GM19193 (cell line): Measurements from ENCODE around the gene CLEC1B.

ENCODE experiments used
- POLR2A ChIP-seq: IDR thresholded peaks from 4 replicates; pipeline ENCODE4 v1.6.1; 2011; ENCODE audit not compliant: insufficient read depth, insufficient read length; ENCODE audit errors: extremely low read depth

The CLEC1B gene

GRCh38 chr12:10001171-10001776, 2.4 kb upstream of the CLEC1B start:
- no peak for TF ChIP-seq POLR2A

DNA sequence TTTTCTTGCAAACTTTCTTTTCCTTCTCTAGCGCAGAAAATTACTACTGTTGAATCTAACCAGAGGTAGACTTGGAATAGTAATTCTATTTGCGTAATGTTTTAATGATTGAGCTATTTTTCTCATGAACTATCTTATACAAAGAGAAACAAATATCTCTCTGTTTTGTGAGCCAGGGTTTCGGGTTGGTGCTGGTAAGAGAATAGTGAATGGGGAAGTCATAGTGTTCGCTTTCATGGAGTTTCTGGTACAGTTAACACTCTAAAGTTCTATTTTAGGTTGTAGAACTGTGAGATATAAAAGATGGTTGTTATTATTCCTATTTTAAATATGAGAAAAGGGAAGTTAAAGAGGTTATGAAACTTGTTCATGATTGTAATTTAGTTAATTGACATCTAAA, 6.6 kb downstream of the CLEC1B start:
- no peak for TF ChIP-seq POLR2A

DNA sequence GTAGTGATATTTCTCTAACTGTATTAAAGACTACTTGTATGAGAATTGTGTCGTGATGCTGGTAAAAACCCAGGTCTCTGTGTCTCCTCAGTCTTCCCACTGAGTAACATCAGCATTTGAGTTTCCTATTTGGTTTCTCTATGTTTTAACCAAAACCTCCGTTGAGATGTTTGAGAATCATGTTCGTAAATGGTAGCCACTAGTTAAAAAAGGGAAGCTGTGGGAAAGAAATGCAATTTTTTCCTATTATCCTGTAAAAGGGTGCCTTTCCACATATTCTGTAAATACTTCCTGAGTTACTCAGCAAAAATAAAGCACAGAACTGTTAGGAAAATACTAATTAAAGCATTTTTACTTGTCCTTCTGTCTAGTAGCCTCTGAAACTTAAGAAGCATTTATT, 7.0 kb downstream of the CLEC1B start:
- TF ChIP-seq POLR2A, result no peak

- no peak for TF ChIP-seq POLR2A
These were observed 18.8 kb downstream of the CLEC1B start for GRCh38 chr12:9980126-9980525.

DNA sequence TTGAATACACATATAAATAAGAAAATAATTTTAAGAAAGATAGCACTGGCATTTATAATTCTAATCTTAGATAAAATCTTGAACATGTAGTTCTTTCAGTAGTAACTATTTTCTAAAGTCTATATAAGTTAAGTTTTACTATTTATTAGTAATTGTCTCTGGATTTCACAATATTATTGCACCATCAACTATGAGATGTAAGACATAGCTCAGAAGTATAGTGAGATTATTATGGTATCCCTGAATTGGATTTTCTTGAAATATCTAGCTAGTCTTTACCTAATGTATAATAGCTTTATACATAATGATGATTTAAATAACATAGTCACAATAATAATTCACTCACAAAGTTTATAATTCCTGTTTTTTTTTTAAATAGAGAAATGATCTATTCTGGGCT, 21.0 kb downstream of the CLEC1B start:
- no peak for TF ChIP-seq POLR2A

- no peak for TF ChIP-seq POLR2A
These were observed 23.3 kb downstream of the CLEC1B start for GRCh38 chr12:9975614-9976013.

- no peak for TF ChIP-seq POLR2A
These were observed 25.0 kb downstream of the CLEC1B start for GRCh38 chr12:9973949-9974348.

- TF ChIP-seq POLR2A, result no peak
These were observed 27.7 kb downstream of the CLEC1B start, which contains the start of gene CLEC12A for GRCh38 chr12:9971181-9971580. Gene CLEC12A, plus strand, starts transcription at chr12:9971409. Its CDS starts 188 bp downstream, at chr12:9971597.

- no peak for TF ChIP-seq POLR2A
These were observed 29.2 kb downstream of the CLEC1B start for GRCh38 chr12:9969673-9970072.

DNA sequence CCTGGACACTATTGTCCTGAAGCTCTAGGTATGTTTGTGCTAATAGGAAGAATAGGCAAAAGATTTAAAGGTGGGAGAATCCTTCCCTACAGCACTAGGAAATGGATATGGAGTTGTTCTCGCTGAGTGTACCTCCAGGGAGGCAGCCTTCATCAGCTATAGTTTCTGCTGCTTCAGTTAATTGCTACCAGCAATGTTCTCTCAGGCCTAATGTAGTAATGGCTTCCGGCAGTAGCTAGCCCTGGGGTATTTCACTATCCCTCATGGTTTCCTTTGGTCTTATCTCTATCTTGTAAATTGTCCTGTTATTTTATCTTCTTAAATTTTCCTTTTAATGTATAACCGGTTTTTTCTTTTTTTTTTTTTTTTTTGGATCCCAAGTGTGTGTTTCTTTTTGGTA, 37.0 kb downstream of the CLEC1B start:
- no peak for TF ChIP-seq POLR2A

- TF ChIP-seq POLR2A, result no peak
These were observed 37.8 kb downstream of the CLEC1B start for GRCh38 chr12:9961106-9961505.

DNA sequence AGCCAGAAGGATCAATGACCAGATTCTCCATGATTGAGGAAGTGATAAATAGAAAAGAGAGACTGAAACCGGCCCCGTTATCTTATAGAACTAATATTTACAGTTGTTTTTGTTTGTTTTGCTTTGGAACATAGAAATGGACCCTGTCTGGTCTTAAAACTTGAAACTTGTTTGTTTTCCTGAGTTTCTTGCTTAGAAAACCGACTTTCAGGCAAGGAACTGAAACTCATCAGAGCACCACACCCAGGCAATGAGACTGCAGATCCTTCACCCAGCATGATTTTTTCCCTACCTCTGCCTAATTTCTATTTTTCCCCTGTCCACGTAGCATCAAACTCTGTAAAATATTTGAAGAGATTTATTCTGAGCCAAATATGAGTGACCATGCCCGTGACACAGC, 38.3 kb downstream of the CLEC1B start:
- no peak for TF ChIP-seq POLR2A

DNA sequence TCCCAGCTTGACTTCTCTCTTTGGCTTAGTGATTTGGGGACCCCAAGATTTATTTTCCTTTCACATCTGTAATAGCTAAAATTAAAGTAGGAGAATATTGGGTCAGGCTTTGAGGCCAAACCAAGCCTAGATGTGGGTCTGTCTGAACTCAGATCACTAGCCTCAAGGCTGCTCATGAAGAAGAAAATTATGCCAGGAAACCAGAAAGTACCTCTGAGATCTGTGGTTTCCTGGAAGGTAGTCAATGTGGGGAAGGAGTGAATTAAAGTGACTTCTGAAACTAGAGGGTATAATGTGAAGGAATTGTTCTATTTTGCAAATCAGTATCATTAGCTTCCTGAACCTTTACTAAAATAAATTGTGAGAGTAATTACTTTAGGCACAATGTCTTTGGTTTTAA, 41.1 kb downstream of the CLEC1B start:
- TF ChIP-seq POLR2A, result no peak

DNA sequence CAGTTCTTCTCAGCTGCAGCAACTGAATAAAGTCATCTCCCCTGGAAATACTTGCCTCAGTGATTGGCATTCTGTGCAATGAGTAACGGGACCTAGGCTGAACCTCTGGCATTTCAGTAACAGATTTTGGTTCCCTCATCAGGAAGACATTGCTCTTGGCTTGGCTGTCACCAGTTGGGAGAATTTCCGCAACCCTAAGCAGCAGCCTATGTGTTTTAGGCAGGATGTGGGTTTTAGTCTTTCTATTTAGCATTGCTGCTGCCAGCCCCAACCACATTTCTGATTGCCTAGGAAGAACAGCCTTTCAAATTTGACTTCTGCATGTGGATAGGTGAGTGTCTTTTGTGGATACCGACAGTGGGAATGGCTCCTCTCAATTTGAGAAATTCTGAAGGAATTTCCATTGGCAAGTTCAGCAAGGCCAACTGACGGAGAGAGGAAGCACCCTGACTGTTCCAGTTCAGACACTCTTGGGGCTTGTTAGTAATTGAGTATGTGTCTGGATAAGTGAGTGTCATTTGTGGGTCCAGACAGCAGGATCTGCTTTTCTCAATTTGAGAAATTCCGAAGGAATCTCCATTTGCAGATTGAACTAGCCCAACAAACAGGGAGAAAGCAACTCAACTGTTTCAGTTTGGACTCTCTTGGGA, 47.8 kb downstream of the CLEC1B start:
- TF ChIP-seq POLR2A, result no peak

DNA sequence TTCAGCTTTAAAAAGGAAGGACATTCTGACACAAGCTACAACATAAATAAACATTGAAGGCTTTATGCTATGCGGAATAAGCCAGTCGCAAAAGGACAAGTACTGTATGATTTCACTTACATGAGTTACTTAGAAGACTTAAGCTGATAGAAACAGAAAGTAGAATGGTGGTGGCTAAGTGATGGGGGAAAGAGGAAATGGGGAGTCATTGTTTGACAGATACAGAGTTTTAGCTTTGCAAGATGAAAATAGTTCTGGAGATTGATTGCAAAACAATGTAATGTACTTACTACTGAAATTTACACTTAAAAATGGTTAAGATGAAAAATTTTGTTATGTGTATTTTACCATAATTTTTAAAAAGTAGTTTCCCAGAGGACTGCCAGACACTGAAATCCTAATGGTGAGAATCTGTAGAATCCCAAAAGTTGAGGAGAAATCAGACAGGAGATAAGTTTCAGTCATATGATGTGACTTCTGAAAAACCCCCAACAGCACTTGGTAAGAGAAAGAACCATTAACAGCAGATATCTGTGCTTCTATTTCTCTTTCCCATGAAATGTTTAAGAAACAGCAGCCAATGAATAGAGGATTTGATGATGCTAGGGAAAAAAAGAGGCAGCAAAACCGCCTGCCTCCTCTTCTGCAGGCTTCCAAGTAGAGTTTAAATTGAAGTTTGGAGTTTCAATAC, 50.2 kb downstream of the CLEC1B start:
- TF ChIP-seq POLR2A, result no peak

DNA sequence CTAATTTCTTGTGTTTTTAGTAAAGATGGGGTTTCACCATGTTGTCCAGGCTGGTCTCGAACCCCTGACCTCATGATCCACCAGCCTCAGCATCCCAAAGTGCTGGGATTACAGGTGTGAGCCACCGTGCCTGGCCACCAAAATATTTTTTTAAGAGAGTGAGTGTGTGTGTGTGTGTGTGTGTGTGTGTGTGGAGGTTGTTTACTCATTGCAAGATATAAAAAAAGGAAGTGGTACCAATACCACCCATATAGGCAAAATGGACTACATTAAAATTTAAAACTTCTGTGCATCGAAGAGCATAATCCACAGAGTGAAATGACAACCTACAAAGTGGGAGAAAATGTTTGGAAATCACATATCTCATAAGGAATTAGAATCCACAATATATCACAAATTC, 51.2 kb downstream of the CLEC1B start:
- no peak for TF ChIP-seq POLR2A
